GM23338 (cell line): ENCODE measurements around the gene SLC24A5. TPM values are rescaled to one million over a fixed set of nuclear protein-coding genes. Genes with fewer than 3 reads are reported as not detected.

Experiments
- ATAC-seq: fragments of 200-7000 bp; cut with Tn5 transposase; 3 replicates; pipeline ENCODE4 v1.9.1; 2020
- DNase-seq: peaks from one replicate; pipeline ENCODE4 v3.0.0-alpha.2; 2015; ENCODE audit warnings: low spot score
- H2AFZ ChIP-seq: fragments of 200-600 bp; sonication (generic); 2 replicates; pipeline ENCODE4 v1.8.0; 2016; ENCODE audit warnings: antibody characterized with exemption, mild to moderate bottlenecking, moderate library complexity
- H3F3A ChIP-seq: fragments of 200-600 bp; sonication (generic); replicated peaks from 2 replicates; pipeline ENCODE4 v1.8.0; 2017; ENCODE audit warnings: antibody characterized with exemption, mixed run types, low read depth
- H3K27ac ChIP-seq: fragments of 200-600 bp; sonication (generic); 2 replicates; pipeline ENCODE4 v1.6.1; 2016; ENCODE audit warnings: low read depth
- H3K27me3 ChIP-seq: fragments of 200-600 bp; sonication (generic); 2 replicates; pipeline ENCODE4 v1.8.0; 2016; ENCODE audit warnings: mild to moderate bottlenecking, mixed run types, moderate library complexity; ENCODE audit not compliant: insufficient read depth
- H3K36me3 ChIP-seq: fragments of 200-600 bp; sonication (generic); 2 replicates; pipeline ENCODE4 v1.8.0; 2016; ENCODE audit warnings: mild to moderate bottlenecking; ENCODE audit not compliant: insufficient read depth
- H3K4me1 ChIP-seq: fragments of 200-600 bp; sonication (generic); 2 replicates; pipeline ENCODE4 v1.8.0; 2016; ENCODE audit warnings: mild to moderate bottlenecking, moderate library complexity; ENCODE audit not compliant: insufficient read depth
- H3K4me2 ChIP-seq: fragments of 200-600 bp; sonication (generic); 2 replicates; pipeline ENCODE4 v1.7.1; 2017; ENCODE audit warnings: mixed run types
- H3K4me3 ChIP-seq: fragments of 200-600 bp; sonication (generic); 2 replicates; pipeline ENCODE4 v1.6.1; 2016; ENCODE audit warnings: mixed run types
- H3K79me2 ChIP-seq: fragments of 200-600 bp; sonication (generic); replicated peaks from 2 replicates; pipeline ENCODE4 v1.8.0; 2017; ENCODE audit warnings: mild to moderate bottlenecking; ENCODE audit not compliant: insufficient read depth
- H3K9me2 ChIP-seq: fragments of 200-600 bp; sonication (generic); 2 replicates; pipeline ENCODE4 v1.8.0; 2017; ENCODE audit not compliant: insufficient read depth
- H4K20me1 ChIP-seq: fragments of 200-600 bp; sonication (generic); replicated peaks from 2 replicates; pipeline ENCODE4 v1.8.0; 2017; ENCODE audit warnings: mild to moderate bottlenecking; ENCODE audit not compliant: insufficient read depth
- H3K27ac Mint-ChIP-seq: 2 replicates; pipeline ENCODE4 v1.8.0; 2020; ENCODE audit warnings: inconsistent platforms, mild to moderate bottlenecking, moderate library complexity, mixed read lengths
- H3K27me3 Mint-ChIP-seq: 3 replicates; pipeline ENCODE4 v1.8.0; 2022; ENCODE audit warnings: low read depth, mild to moderate bottlenecking, moderate library complexity, mixed read lengths, inconsistent platforms; ENCODE audit not compliant: insufficient read depth, poor library complexity
- H3K36me3 Mint-ChIP-seq: 3 replicates; pipeline ENCODE4 v1.8.0; 2021; ENCODE audit warnings: low read depth, mild to moderate bottlenecking, inconsistent platforms, moderate library complexity, mixed read lengths
- H3K4me1 Mint-ChIP-seq: 3 replicates; pipeline ENCODE4 v1.8.0; 2020; ENCODE audit warnings: mild to moderate bottlenecking, inconsistent platforms, mixed read lengths
- H3K4me3 Mint-ChIP-seq: 3 replicates; pipeline ENCODE4 v1.8.0; 2021; ENCODE audit warnings: moderate library complexity, mild to moderate bottlenecking, inconsistent platforms, mixed read lengths
- H3K9me3 Mint-ChIP-seq: 3 replicates; pipeline ENCODE4 v1.8.0; 2020; ENCODE audit warnings: moderate library complexity, mild to moderate bottlenecking, inconsistent platforms, mixed read lengths
- CREB1 ChIP-seq: fragments of 250-450 bp; sonication (Bioruptor Pico); IDR thresholded peaks from 2 replicates; pipeline ENCODE4 v1.5.0; 2020; ENCODE audit warnings: low read depth, mild to moderate bottlenecking, moderate library complexity
- EZH2 ChIP-seq: fragments of 200-600 bp; sonication (generic); IDR thresholded peaks from one replicate; pipeline ENCODE4 v1.8.0; 2017; ENCODE audit warnings: antibody characterized with exemption, mild to moderate bottlenecking, low read depth; ENCODE audit not compliant: unreplicated experiment
- EZH2phosphoT487 ChIP-seq: fragments of 200-600 bp; sonication (generic); IDR thresholded peaks from one replicate; pipeline ENCODE4 v1.8.1; 2018; ENCODE audit warnings: antibody characterized with exemption; ENCODE audit not compliant: unreplicated experiment
- JUNB ChIP-seq: IDR thresholded peaks from one replicate; pipeline ENCODE4 v1.6.1; 2016; ENCODE audit warnings: antibody characterized with exemption; ENCODE audit not compliant: unreplicated experiment
- NANOG ChIP-seq: IDR thresholded peaks from 2 replicates; pipeline ENCODE4 v1.6.1; 2016; ENCODE audit warnings: antibody characterized with exemption, borderline replicate concordance
- POLR2AphosphoS5 ChIP-seq: IDR thresholded peaks from 2 replicates; pipeline ENCODE4 v1.6.1; 2016; ENCODE audit warnings: antibody characterized with exemption, low read depth
- STAT1 ChIP-seq: IDR thresholded peaks from one replicate; pipeline ENCODE4 v1.6.1; 2016; ENCODE audit warnings: antibody characterized with exemption; ENCODE audit not compliant: unreplicated experiment
- ZNF114 ChIP-seq: fragments of 250-450 bp; sonication (Bioruptor Pico); IDR thresholded peaks from 2 replicates; pipeline ENCODE4 v1.5.0; 2020; ENCODE audit warnings: mild to moderate bottlenecking, moderate library complexity
- ZNF331 ChIP-seq: fragments of 250-450 bp; sonication (Bioruptor Pico); IDR thresholded peaks from 2 replicates; pipeline ENCODE4 v1.5.0; 2020; ENCODE audit warnings: low read depth, mild to moderate bottlenecking, moderate library complexity
- polyA plus RNA-seq: library from polyadenylated mRNA; unstranded; fragments of >200 nt; fragmentation: Nextera tagmentation; extraction: Ambion mirVana; gene quantifications from 2 replicates; pipeline ENCODE4 v1.2.1, GENCODE V29; 2016
- total RNA-seq: library from RNA; depleted of rRNA; stranded (reverse); fragments of >200 nt; shearing (Covaris generic); gene quantifications from 2 replicates; pipeline ENCODE4 v1.2.3, GENCODE V29; 2014
- TF ChIP-seq, protein P1 (sequence below): IDR thresholded peaks from 2 replicates; pipeline ENCODE4 v1.6.1; 2016; ENCODE audit warnings: antibody characterized with exemption
- TF ChIP-seq, protein P2 (sequence below), 2 experiments: fragments of 200-600 bp in 1 of 2; sonication (generic) in 1 of 2; conservative IDR thresholded peaks; 2 replicates each; pipeline versions ENCODE4 v1.5.1 to v1.6.1; 2016 to 2017; ENCODE audit warnings: antibody characterized with exemption in 2 of 2, low read depth in 2 of 2, mild to moderate bottlenecking in 2 of 2, moderate library complexity in 1 of 2

The SLC24A5 gene
- total and polyA plus RNA-seq, 2 experiments from 2014 or later: 0.39 TPM; not detected in 1

DNA sequence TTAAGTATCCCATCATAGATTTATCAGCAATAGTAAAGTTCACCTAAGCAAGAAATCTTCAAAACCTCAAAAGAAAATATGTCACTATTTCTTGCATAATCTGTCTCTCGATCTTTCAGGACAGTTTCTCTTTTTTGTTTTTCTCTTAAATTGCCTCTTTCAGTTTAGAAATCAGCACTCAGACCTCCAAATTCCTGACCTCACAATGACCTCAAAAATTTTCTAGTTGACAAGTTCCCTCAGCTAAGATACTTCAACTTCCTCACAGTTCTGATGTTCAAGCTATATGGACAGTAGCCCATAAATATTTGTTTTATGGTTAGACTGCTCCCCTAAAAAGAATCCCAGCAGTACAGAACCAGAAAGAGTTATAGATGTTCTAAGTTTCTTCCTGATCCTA is 24.1 kb downstream of the SLC24A5 start (continued):
- TF ChIP-seq JUNB: no peak
- no peak for TF ChIP-seq ZNF331 (CRISPR knock-in tag)
- no peak for TF ChIP-seq EZH2
- TF ChIP-seq POLR2AphosphoS5: no peak
- TF ChIP-seq CREB1 (CRISPR knock-in tag): no peak
- TF ChIP-seq ZNF114 (CRISPR knock-in tag): no peak
- TF ChIP-seq, protein P1, sequence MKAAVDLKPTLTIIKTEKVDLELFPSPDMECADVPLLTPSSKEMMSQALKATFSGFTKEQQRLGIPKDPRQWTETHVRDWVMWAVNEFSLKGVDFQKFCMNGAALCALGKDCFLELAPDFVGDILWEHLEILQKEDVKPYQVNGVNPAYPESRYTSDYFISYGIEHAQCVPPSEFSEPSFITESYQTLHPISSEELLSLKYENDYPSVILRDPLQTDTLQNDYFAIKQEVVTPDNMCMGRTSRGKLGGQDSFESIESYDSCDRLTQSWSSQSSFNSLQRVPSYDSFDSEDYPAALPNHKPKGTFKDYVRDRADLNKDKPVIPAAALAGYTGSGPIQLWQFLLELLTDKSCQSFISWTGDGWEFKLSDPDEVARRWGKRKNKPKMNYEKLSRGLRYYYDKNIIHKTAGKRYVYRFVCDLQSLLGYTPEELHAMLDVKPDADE: no peak

DNA sequence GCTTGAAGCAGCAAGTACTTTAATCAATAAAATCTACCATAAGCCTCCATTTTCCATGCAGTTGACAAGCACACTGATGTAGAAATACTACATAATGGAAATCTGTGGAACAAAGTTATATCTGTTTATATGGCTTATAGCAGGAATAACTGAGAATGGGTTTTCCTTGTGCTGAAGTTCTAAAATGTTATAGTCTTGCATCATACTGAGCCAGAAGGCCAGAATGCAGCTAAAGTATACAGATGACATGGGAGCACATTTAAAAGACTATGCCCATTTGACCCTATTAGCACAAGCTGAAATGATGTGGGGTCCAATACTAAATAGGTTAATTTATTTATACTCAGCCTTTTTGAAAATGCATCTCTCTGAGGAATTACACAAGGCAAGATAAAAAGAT is 25.1 kb downstream of the SLC24A5 start:
- H3K9me3 Mint-ChIP-seq: no peaks in the 10 kb centered on the region
- H4K20me1 ChIP-seq: no peaks in the 10 kb centered on the region
- H3K4me2 ChIP-seq: no peak overlapping the region
- no peak for ATAC-seq
- H3K27me3 ChIP-seq: no peaks in the 10 kb centered on the region
- peaks cover 14% of the 10 kb centered on the region for H3K4me1 ChIP-seq
- H3F3A ChIP-seq: no peaks in the 10 kb centered on the region
- H2AFZ ChIP-seq: no peak overlapping the region
- H3K9me2 ChIP-seq: no peaks in the 10 kb centered on the region
- H3K4me3 Mint-ChIP-seq: no peak overlapping the region
- H3K4me3 ChIP-seq: no peak overlapping the region
- peaks cover 27% of the 10 kb centered on the region; the same call in 2 of the 3 replicates for H3K36me3 Mint-ChIP-seq
- H3K27me3 Mint-ChIP-seq: no peaks in the 10 kb centered on the region
- peaks cover 13% of the 10 kb centered on the region for H3K4me1 Mint-ChIP-seq
- TF ChIP-seq STAT1 (no peak), ZNF331 (CRISPR knock-in tag) (no peak), CREB1 (CRISPR knock-in tag) (no peak), NANOG (no peak), EZH2phosphoT487 (no peak), ZNF114 (CRISPR knock-in tag) (no peak)
- TF ChIP-seq, protein P1: no peak
- TF ChIP-seq, protein P2, sequence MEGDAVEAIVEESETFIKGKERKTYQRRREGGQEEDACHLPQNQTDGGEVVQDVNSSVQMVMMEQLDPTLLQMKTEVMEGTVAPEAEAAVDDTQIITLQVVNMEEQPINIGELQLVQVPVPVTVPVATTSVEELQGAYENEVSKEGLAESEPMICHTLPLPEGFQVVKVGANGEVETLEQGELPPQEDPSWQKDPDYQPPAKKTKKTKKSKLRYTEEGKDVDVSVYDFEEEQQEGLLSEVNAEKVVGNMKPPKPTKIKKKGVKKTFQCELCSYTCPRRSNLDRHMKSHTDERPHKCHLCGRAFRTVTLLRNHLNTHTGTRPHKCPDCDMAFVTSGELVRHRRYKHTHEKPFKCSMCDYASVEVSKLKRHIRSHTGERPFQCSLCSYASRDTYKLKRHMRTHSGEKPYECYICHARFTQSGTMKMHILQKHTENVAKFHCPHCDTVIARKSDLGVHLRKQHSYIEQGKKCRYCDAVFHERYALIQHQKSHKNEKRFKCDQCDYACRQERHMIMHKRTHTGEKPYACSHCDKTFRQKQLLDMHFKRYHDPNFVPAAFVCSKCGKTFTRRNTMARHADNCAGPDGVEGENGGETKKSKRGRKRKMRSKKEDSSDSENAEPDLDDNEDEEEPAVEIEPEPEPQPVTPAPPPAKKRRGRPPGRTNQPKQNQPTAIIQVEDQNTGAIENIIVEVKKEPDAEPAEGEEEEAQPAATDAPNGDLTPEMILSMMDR (conservative IDR thresholded peaks at IDR 0.05; ENCODE audit: low read depth in 2 of 2): no peak
- H3K36me3 ChIP-seq: peaks cover 9% of the 10 kb centered on the region; the same call in 1 of the 2 replicates
- no peaks in the 10 kb centered on the region for H3K79me2 ChIP-seq
- no peak overlapping the region for H3K27ac Mint-ChIP-seq
- no peak overlapping the region for H3K27ac ChIP-seq
- DNase-seq: no peak
